ENCODE measurements around the gene AMY1C.

Gene AMY1C

GRCh38 chr1:103783944-103784377 is 34.3 kb downstream of the AMY1C start:
- ChIA-PET POLR2A (ENCODE audit: low non-redundant PET) (no interaction called here), CTCF (no interaction called here)

DNA sequence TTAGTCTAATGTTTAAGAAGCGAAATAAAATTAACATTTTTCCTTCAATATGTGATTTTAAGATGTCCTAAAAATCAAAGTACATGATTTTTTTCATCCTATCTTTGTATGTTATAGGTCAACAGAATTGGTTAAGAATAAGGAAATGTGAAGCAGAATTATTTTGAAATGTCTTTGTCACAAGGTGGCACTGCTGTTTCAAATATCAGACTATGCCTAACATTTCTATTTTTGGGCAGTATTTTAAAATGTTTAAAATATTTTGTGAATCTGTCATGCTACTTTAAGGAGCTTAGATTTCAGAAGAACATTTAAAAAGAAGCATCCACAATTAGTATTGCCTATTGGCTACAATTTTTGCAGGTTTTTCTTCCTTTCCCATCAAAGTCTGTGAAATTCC is 38.7 kb downstream of the AMY1C start:
- CTCF ChIA-PET, result interaction anchor here (0.7 kb wide), 1 partner anchor 165 kb away, joined by 3 read pairs; no protein-coding TSS in a partner anchor
- no peak for DNase-seq (ENCODE audit: low spot score)

More at GRCh38 chr1:103783944-103784377, 34.3 kb downstream of the AMY1C start:
- no peak overlapping the region for H3K27ac ChIP-seq
- TF ChIP-seq, protein P1, sequence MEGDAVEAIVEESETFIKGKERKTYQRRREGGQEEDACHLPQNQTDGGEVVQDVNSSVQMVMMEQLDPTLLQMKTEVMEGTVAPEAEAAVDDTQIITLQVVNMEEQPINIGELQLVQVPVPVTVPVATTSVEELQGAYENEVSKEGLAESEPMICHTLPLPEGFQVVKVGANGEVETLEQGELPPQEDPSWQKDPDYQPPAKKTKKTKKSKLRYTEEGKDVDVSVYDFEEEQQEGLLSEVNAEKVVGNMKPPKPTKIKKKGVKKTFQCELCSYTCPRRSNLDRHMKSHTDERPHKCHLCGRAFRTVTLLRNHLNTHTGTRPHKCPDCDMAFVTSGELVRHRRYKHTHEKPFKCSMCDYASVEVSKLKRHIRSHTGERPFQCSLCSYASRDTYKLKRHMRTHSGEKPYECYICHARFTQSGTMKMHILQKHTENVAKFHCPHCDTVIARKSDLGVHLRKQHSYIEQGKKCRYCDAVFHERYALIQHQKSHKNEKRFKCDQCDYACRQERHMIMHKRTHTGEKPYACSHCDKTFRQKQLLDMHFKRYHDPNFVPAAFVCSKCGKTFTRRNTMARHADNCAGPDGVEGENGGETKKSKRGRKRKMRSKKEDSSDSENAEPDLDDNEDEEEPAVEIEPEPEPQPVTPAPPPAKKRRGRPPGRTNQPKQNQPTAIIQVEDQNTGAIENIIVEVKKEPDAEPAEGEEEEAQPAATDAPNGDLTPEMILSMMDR (conservative IDR thresholded peaks at IDR 0.05; ENCODE audit: low read depth), result no peak
- DNase-seq (ENCODE audit: low spot score), result no peak

DNA sequence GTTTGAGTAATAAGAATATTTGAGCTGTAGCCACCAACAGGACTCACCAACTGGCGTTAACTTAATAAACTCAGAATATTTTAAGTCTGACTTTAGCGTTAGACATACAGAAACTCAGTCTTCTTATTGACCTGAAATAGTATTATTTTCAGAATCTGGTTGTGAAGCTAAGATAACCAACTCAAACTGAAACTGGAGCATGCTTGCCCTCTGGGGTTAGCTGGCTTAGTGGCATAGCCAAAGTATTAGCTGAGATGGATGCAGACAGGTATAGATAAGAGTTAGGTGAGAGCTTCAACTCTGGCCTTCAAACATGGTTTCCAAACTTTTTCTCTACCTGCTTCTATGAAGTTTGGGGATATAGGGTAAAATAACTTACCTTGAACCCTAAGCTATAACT is 40.5 kb downstream of the AMY1C start:
- TF ChIP-seq, protein P1 (conservative IDR thresholded peaks at IDR 0.05; ENCODE audit: low read depth), result no peak
- no peak for DNase-seq (ENCODE audit: low spot score)
- CTCF ChIA-PET, result interaction anchor here (0.5 to 0.7 kb wide), 2 partner anchors 93 to 207 kb away, joined by 3 read pairs; no protein-coding TSS in a partner anchor
- POLR2A ChIA-PET (ENCODE audit: low non-redundant PET), result no interaction called here
- H3K27ac ChIP-seq, result no peak overlapping the region

More for the DNA sequence above, 38.7 kb downstream of the AMY1C start:
- POLR2A ChIA-PET (ENCODE audit: low non-redundant PET), result no interaction called here
- no peak overlapping the region for H3K27ac ChIP-seq
- TF ChIP-seq, protein P1 (conservative IDR thresholded peaks at IDR 0.05; ENCODE audit: low read depth), result peak; percentile 19; the same call in 1 of the 2 replicates

Measured in RWPE1 (cell line).